Type B pancreatic cell (in vitro differentiated cells): Measurements from ENCODE around the gene WNK2. TPM values are rescaled to one million over a fixed set of nuclear protein-coding genes. Genes with fewer than 3 reads are reported as not detected.
A peak's percentile ranks its signal among the peaks of the same experiment; 100 is the strongest.

Experiments used
- DNase-seq: peaks from one replicate; pipeline ENCODE4 v3.0.0; 2021; ENCODE audit warnings: mixed read lengths; ENCODE audit not compliant: unreplicated experiment; ENCODE audit errors: extremely low spot score
- H3K27ac Mint-ChIP-seq: 2 replicates; pipeline ENCODE4 v1.8.0; 2021; ENCODE audit warnings: mild to moderate bottlenecking, mixed read lengths
- H3K27me3 Mint-ChIP-seq: 2 replicates; pipeline ENCODE4 v1.8.0; 2021; ENCODE audit warnings: mixed read lengths
- H3K36me3 Mint-ChIP-seq: 2 replicates; pipeline ENCODE4 v1.8.0; 2021; ENCODE audit warnings: mixed read lengths
- H3K4me1 Mint-ChIP-seq: one replicate; pipeline ENCODE4 v1.8.0; 2021; ENCODE audit warnings: mixed read lengths; ENCODE audit not compliant: unreplicated experiment
- H3K4me3 Mint-ChIP-seq: 2 replicates; pipeline ENCODE4 v1.8.0; 2021; ENCODE audit warnings: mild to moderate bottlenecking, mixed read lengths
- H3K9me3 Mint-ChIP-seq: 2 replicates; pipeline ENCODE4 v1.8.0; 2021; ENCODE audit warnings: mixed read lengths
- CTCF ChIP-seq: fragments of 200-600 bp; sonication (generic); conservative IDR thresholded peaks from 2 replicates; pipeline ENCODE4 v1.5.0; 2021; ENCODE audit warnings: antibody characterized with exemption, mild to moderate bottlenecking
- total RNA-seq: library from RNA; stranded (reverse); gene quantifications from 2 replicates; pipeline ENCODE4 v1.2.1, GENCODE V29; 2021; ENCODE audit warnings: low replicate concordance

The WNK2 gene
- total RNA-seq, 1 donor from 2014 or later, result 75.5 TPM

DNA sequence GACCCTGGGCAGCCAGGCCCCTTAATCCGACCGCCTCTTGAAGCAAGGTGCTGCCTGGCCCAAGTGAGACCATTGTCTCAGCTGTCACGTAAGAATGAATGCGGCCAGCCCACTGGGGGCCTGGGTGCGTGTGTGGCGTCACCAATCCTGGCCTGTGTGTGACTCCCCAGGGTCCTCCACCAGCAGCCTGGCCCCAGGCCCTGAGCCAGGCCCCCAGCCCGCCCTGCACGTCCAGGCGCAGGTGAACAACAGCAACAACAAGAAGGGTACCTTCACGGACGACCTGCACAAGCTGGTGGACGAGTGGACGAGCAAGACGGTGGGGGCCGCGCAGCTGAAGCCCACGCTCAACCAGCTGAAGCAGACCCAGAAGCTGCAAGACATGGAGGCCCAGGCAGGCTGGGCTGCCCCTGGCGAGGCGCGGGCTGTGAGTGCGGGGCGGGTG lies 124.2 kb downstream of the WNK2 start:
- no peaks in the 10 kb centered on the region for H3K9me3 Mint-ChIP-seq
- H3K4me3 Mint-ChIP-seq, result no peak overlapping the region
- peak; percentile 60 for DNase-seq
- H3K27ac Mint-ChIP-seq, result no peak overlapping the region
- H3K36me3 Mint-ChIP-seq, result peaks cover 12% of the 10 kb centered on the region
- H3K27me3 Mint-ChIP-seq, result no peaks in the 10 kb centered on the region
- peaks cover 6% of the 10 kb centered on the region for H3K4me1 Mint-ChIP-seq
- no peak for TF ChIP-seq CTCF

GRCh38 chr9:93308676-93309075 lies 124.7 kb downstream of the WNK2 start:
- no peaks in the 10 kb centered on the region for H3K27me3 Mint-ChIP-seq
- H3K4me3 Mint-ChIP-seq, result no peak overlapping the region
- peaks cover 12% of the 10 kb centered on the region for H3K36me3 Mint-ChIP-seq
- peak; percentile 64 for DNase-seq
- no peak for TF ChIP-seq CTCF
- no peaks in the 10 kb centered on the region for H3K9me3 Mint-ChIP-seq
- no peak overlapping the region for H3K27ac Mint-ChIP-seq
- H3K4me1 Mint-ChIP-seq, result peaks cover 6% of the 10 kb centered on the region

DNA sequence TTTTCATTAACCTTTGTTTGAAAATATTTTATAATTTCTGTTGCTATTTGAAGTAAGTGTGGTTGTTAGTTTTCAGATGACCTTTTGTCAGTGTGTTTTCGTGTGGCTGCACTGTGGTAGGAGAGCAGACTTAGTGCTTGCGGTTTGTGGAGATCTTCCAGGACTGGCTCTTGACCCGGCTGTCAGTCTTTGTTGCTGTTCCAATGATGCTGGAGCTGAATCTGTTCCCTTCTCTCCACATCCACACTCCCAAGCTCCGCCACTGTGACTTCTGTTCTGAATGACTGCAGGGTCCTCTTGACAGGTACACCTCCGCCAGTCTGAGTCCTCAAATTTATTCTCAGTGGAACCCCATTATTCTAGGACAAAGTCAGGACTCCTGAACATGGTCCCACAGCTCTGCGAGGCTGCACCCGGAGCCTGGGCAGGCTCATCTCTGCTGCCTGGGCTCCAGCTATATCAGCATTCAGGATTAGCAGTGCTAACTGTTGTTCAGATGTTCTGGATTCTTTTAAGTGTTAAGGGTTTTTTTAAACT lies 126.0 kb downstream of the WNK2 start:
- H3K4me1 Mint-ChIP-seq, result peaks cover 6% of the 10 kb centered on the region

GRCh38 chr9:93315118-93315517 lies 131.2 kb downstream of the WNK2 start:
- Mint-ChIP-seq H3K4me3 (no peak overlapping the region), H3K27ac (no peak overlapping the region), H3K9me3 (no peaks in the 10 kb centered on the region), H3K36me3 (peaks cover 12% of the 10 kb centered on the region), H3K27me3 (no peaks in the 10 kb centered on the region), H3K4me1 (peaks cover 11% of the 10 kb centered on the region)
- TF ChIP-seq CTCF, result no peak
- no peak for DNase-seq

More for the DNA sequence above, 126.0 kb downstream of the WNK2 start:
- Mint-ChIP-seq H3K36me3 (peaks cover 12% of the 10 kb centered on the region), H3K9me3 (no peaks in the 10 kb centered on the region), H3K27ac (no peak overlapping the region), H3K27me3 (no peaks in the 10 kb centered on the region), H3K4me3 (no peak overlapping the region)
- no peak for TF ChIP-seq CTCF
- peak; percentile 18 for DNase-seq

GRCh38 chr9:93315960-93316359 lies 132.0 kb downstream of the WNK2 start:
- no peaks in the 10 kb centered on the region for H3K9me3 Mint-ChIP-seq
- no peaks in the 10 kb centered on the region for H3K27me3 Mint-ChIP-seq
- peaks cover 11% of the 10 kb centered on the region for H3K4me1 Mint-ChIP-seq
- peaks cover 8% of the 10 kb centered on the region for H3K36me3 Mint-ChIP-seq
- H3K4me3 Mint-ChIP-seq, result no peak overlapping the region
- no peak for TF ChIP-seq CTCF
- no peak overlapping the region for H3K27ac Mint-ChIP-seq
- DNase-seq, result no peak
